Naive B cell (primary cell): ENCODE measurements around the gene LYST. TPM values are rescaled to one million over a fixed set of nuclear protein-coding genes. Genes with fewer than 3 reads are reported as not detected.
"Not testable (repeated sequence)": the region's sequence is repeated elsewhere in the genome, so short reads cannot be mapped to it uniquely, and the experiment has no call there.

Source experiments
- ATAC-seq, 2 donors: fragments of 150-1000 bp; cut with Tn5 transposase; 2 replicates each; pipeline ENCODE4 v1.10.0; 2021; ENCODE audit warnings: low read depth in 2 of 2, mild to moderate bottlenecking in 2 of 2, moderate library complexity in 2 of 2
- DNase-seq: peaks from one replicate; pipeline ENCODE4 v3.0.0; 2022
- H3K27ac Mint-ChIP-seq, 6 donors: one replicate each; pipeline ENCODE4 v1.8.0; 2020 to 2022; ENCODE audit warnings: mild to moderate bottlenecking in 6 of 6, mixed read lengths in 6 of 6, moderate library complexity in 5 of 6, inconsistent platforms in 2 of 6
- H3K27me3 Mint-ChIP-seq, 3 donors: one replicate each; pipeline ENCODE4 v1.8.0; 2021 to 2022; ENCODE audit warnings: mixed read lengths in 3 of 3, mild to moderate bottlenecking in 1 of 3
- H3K36me3 Mint-ChIP-seq, 2 donors: one replicate each; pipeline ENCODE4 v1.8.0; 2020 to 2022; ENCODE audit warnings: mixed read lengths in 2 of 2, inconsistent platforms in 1 of 2, mild to moderate bottlenecking in 1 of 2
- H3K4me1 Mint-ChIP-seq, 3 donors: one replicate each; pipeline ENCODE4 v1.8.0; 2020 to 2022; ENCODE audit warnings: mixed read lengths in 3 of 3, inconsistent platforms in 1 of 3, mild to moderate bottlenecking in 1 of 3, moderate library complexity in 1 of 3
- H3K4me3 Mint-ChIP-seq, 8 donors: one replicate each; pipeline ENCODE4 v1.8.0; 2020 to 2022; ENCODE audit warnings: mild to moderate bottlenecking in 8 of 8, mixed read lengths in 8 of 8, moderate library complexity in 8 of 8, inconsistent platforms in 2 of 8
- H3K9me3 Mint-ChIP-seq, 7 donors: one replicate each; pipeline ENCODE4 v1.8.0; 2020 to 2022; ENCODE audit warnings: mixed read lengths in 7 of 7, mild to moderate bottlenecking in 5 of 7, inconsistent platforms in 2 of 7, moderate library complexity in 1 of 7
- polyA plus RNA-seq, 6 donors: library from polyadenylated mRNA; unstranded; fragments of 300-500 nt; fragmentation: Illumina TruSeq; gene quantifications; one replicate each; pipeline ENCODE4 v1.2.3, GENCODE V29; 2021; ENCODE audit warnings: low read depth in 6 of 6

Gene LYST
- polyA plus RNA-seq, 6 donors from 2014 or later: 50.1 to 71.6 (median 65.3) TPM

GRCh38 chr1:235845656-235846107 is 21.0 kb downstream of the LYST start:
- peaks cover 22 to 23% of the 10 kb centered on the region in 2 donors for H3K36me3 Mint-ChIP-seq
- peaks cover 9 to 37% (median 20%) of the 10 kb centered on the region in 7 donors for H3K9me3 Mint-ChIP-seq
- not testable (repeated sequence) for ATAC-seq, H3K27me3 Mint-ChIP-seq, DNase-seq
- H3K27ac Mint-ChIP-seq: peak overlapping the region; percentile 23 to 93 (median 82)
- peaks cover 83 to 91% (median 84%) of the 10 kb centered on the region in 3 donors for H3K4me1 Mint-ChIP-seq
- peak overlapping the region in 1 of 8 donors; percentile 13 for H3K4me3 Mint-ChIP-seq

GRCh38 chr1:235844776-235845175 is 21.9 kb downstream of the LYST start:
- Mint-ChIP-seq H3K9me3 (peaks cover 9 to 34% (median 18%) of the 10 kb centered on the region in 7 donors), H3K36me3 (peaks cover 22 to 23% of the 10 kb centered on the region in 2 donors), H3K4me1 (peaks cover 83 to 89% (median 84%) of the 10 kb centered on the region in 3 donors), H3K27me3 (no peaks in the 10 kb centered on the region), H3K27ac (peak overlapping the region in 4 of 6 donors; percentile 53 to 92 (median 85)), H3K4me3 (peak overlapping the region in 1 of 8 donors; percentile 22)
- ATAC-seq (no peak), DNase-seq (no peak)

GRCh38 chr1:235843461-235843961 is 23.2 kb downstream of the LYST start:
- H3K27ac Mint-ChIP-seq: peak overlapping the region; percentile 42 to 95 (median 64)
- H3K4me1 Mint-ChIP-seq: peaks cover 78 to 83% (median 81%) of the 10 kb centered on the region in 3 donors
- DNase-seq: no peak
- ATAC-seq: peak; percentile 51 to 52
- peaks cover 17 to 22% of the 10 kb centered on the region in 2 donors for H3K36me3 Mint-ChIP-seq
- H3K9me3 Mint-ChIP-seq: peaks cover 9 to 24% (median 13%) of the 10 kb centered on the region in 7 donors
- no peaks in the 10 kb centered on the region for H3K27me3 Mint-ChIP-seq
- peak overlapping the region in 3 of 8 donors; percentile 51 to 65 (median 54) for H3K4me3 Mint-ChIP-seq

- Mint-ChIP-seq H3K36me3 (peaks cover 9 to 10% of the 10 kb centered on the region in 2 donors), H3K27me3 (no peaks in the 10 kb centered on the region), H3K4me1 (peaks cover 64 to 69% (median 67%) of the 10 kb centered on the region in 3 donors), H3K9me3 (peaks cover 3 to 11% (median 7%) of the 10 kb centered on the region in 7 donors), H3K4me3 (peak overlapping the region; percentile 22 to 88 (median 60)), H3K27ac (peak overlapping the region; percentile 37 to 95 (median 92))
- ATAC-seq (peak; percentile 84 to 87), DNase-seq (peak; percentile 51)
Observed at GRCh38 chr1:235841938-235842545, 24.7 kb downstream of the LYST start.

- H3K36me3 Mint-ChIP-seq: no peaks in the 10 kb centered on the region
- no peak for DNase-seq
- no peak overlapping the region for H3K4me3 Mint-ChIP-seq
- peaks cover 36 to 44% (median 38%) of the 10 kb centered on the region in 3 donors for H3K4me1 Mint-ChIP-seq
- no peaks in the 10 kb centered on the region for H3K27me3 Mint-ChIP-seq
- H3K27ac Mint-ChIP-seq: no peak overlapping the region
- H3K9me3 Mint-ChIP-seq: no peaks in the 10 kb centered on the region
- ATAC-seq: no peak
Observed at GRCh38 chr1:235838021-235838420, 28.7 kb downstream of the LYST start.

GRCh38 chr1:235835226-235835625 is 31.5 kb downstream of the LYST start:
- Mint-ChIP-seq H3K4me3 (peak overlapping the region in 1 of 8 donors; percentile 30), H3K4me1 (peaks cover 15 to 25% (median 17%) of the 10 kb centered on the region in 3 donors), H3K9me3 (no peaks in the 10 kb centered on the region), H3K27ac (peak overlapping the region in 1 of 6 donors; percentile 10), H3K36me3 (no peaks in the 10 kb centered on the region), H3K27me3 (no peaks in the 10 kb centered on the region)
- ATAC-seq (no peak), DNase-seq (no peak)

- Mint-ChIP-seq H3K4me1 (peaks cover 9 to 19% (median 12%) of the 10 kb centered on the region in 3 donors), H3K9me3 (no peaks in the 10 kb centered on the region), H3K27ac (peak overlapping the region in 2 of 6 donors; percentile 20 to 32), H3K36me3 (no peaks in the 10 kb centered on the region), H3K27me3 (no peaks in the 10 kb centered on the region), H3K4me3 (no peak overlapping the region)
- DNase-seq (no peak), ATAC-seq (no peak)
Observed at GRCh38 chr1:235834620-235835019, 32.1 kb downstream of the LYST start.

- H3K4me3 Mint-ChIP-seq: no peak overlapping the region
- no peaks in the 10 kb centered on the region for H3K27me3 Mint-ChIP-seq
- DNase-seq: no peak
- no peaks in the 10 kb centered on the region for H3K9me3 Mint-ChIP-seq
- peaks cover 3 to 9% (median 7%) of the 10 kb centered on the region in 3 donors for H3K4me1 Mint-ChIP-seq
- H3K36me3 Mint-ChIP-seq: peaks cover 0 to 8% of the 10 kb centered on the region in 2 donors
- no peak for ATAC-seq
- H3K27ac Mint-ChIP-seq: no peak overlapping the region
Observed at GRCh38 chr1:235832011-235832410, 34.7 kb downstream of the LYST start.

- H3K4me1 Mint-ChIP-seq: peaks cover 3 to 12% (median 9%) of the 10 kb centered on the region in 3 donors
Observed at GRCh38 chr1:235831148-235831547, 35.6 kb downstream of the LYST start.

GRCh38 chr1:235826102-235826854 is 40.4 kb downstream of the LYST start:
- no peak for ATAC-seq
- Mint-ChIP-seq H3K4me3 (no peak overlapping the region), H3K27ac (peak overlapping the region in 2 of 6 donors; percentile 3 to 52), H3K9me3 (no peaks in the 10 kb centered on the region), H3K36me3 (peaks cover 9 to 18% of the 10 kb centered on the region in 2 donors), H3K4me1 (peaks cover 4 to 30% (median 7%) of the 10 kb centered on the region in 3 donors), H3K27me3 (no peaks in the 10 kb centered on the region)
- DNase-seq: no peak

More at GRCh38 chr1:235831148-235831547, 35.6 kb downstream of the LYST start:
- ATAC-seq: peak; percentile 30 to 46
- H3K27me3 Mint-ChIP-seq: no peaks in the 10 kb centered on the region
- no peak for DNase-seq
- H3K36me3 Mint-ChIP-seq: peaks cover 0 to 8% of the 10 kb centered on the region in 2 donors
- peak overlapping the region in 5 of 6 donors; percentile 16 to 58 (median 47) for H3K27ac Mint-ChIP-seq
- no peak overlapping the region for H3K4me3 Mint-ChIP-seq
- no peaks in the 10 kb centered on the region for H3K9me3 Mint-ChIP-seq

- DNase-seq (no peak), ATAC-seq (no peak)
- no peak overlapping the region for H3K4me3 Mint-ChIP-seq
- peaks cover 0 to 25% (median 5%) of the 10 kb centered on the region in 3 donors for H3K4me1 Mint-ChIP-seq
- no peaks in the 10 kb centered on the region for H3K27me3 Mint-ChIP-seq
- H3K36me3 Mint-ChIP-seq: peaks cover 9 to 18% of the 10 kb centered on the region in 2 donors
- no peaks in the 10 kb centered on the region for H3K9me3 Mint-ChIP-seq
- H3K27ac Mint-ChIP-seq: no peak overlapping the region
Observed at GRCh38 chr1:235825229-235825628, 41.5 kb downstream of the LYST start.

GRCh38 chr1:235823684-235824083 is 43.0 kb downstream of the LYST start:
- ATAC-seq (no peak), DNase-seq (no peak)
- Mint-ChIP-seq H3K4me3 (no peak overlapping the region), H3K9me3 (no peaks in the 10 kb centered on the region), H3K4me1 (peaks cover 3 to 38% (median 11%) of the 10 kb centered on the region in 3 donors), H3K36me3 (peaks cover 9 to 18% of the 10 kb centered on the region in 2 donors), H3K27me3 (no peaks in the 10 kb centered on the region), H3K27ac (peak overlapping the region in 3 of 6 donors; percentile 6 to 78 (median 40))

- ATAC-seq (no peak), DNase-seq (no peak)
- Mint-ChIP-seq H3K27me3 (no peaks in the 10 kb centered on the region), H3K9me3 (no peaks in the 10 kb centered on the region), H3K4me3 (no peak overlapping the region), H3K27ac (peak overlapping the region in 1 of 6 donors; percentile 20), H3K36me3 (peaks cover 9 to 10% of the 10 kb centered on the region in 2 donors), H3K4me1 (peaks cover 5 to 38% (median 12%) of the 10 kb centered on the region in 3 donors)
Observed at GRCh38 chr1:235822685-235823084, 44.0 kb downstream of the LYST start.
